Stimulated activated CD8-positive, alpha-beta memory T cell treated with anti-CD3 and anti-CD28 coated beads, Interleukin-7, amount 100 ng/mL, for 24 hours (primary cell): ENCODE data around the gene TIAM2.
A peak's percentile ranks its signal among the peaks of the same experiment; 100 is the strongest.
"Not testable (repeated sequence)": the region's sequence is repeated elsewhere in the genome, so short reads cannot be mapped to it uniquely, and the experiment has no call there.

Experiments used
- DNase-seq: peaks from one replicate; pipeline ENCODE4 v3.0.0-alpha.2; 2020; ENCODE audit warnings: low read depth

The TIAM2 gene

GRCh38 chr6:155196911-155197310 is 201.8 kb downstream of the TIAM2 start:
- no peak for DNase-seq

GRCh38 chr6:155197932-155198331 is 202.8 kb downstream of the TIAM2 start:
- DNase-seq: no peak

GRCh38 chr6:155200012-155200411 is 204.9 kb downstream of the TIAM2 start:
- no peak for DNase-seq

DNA sequence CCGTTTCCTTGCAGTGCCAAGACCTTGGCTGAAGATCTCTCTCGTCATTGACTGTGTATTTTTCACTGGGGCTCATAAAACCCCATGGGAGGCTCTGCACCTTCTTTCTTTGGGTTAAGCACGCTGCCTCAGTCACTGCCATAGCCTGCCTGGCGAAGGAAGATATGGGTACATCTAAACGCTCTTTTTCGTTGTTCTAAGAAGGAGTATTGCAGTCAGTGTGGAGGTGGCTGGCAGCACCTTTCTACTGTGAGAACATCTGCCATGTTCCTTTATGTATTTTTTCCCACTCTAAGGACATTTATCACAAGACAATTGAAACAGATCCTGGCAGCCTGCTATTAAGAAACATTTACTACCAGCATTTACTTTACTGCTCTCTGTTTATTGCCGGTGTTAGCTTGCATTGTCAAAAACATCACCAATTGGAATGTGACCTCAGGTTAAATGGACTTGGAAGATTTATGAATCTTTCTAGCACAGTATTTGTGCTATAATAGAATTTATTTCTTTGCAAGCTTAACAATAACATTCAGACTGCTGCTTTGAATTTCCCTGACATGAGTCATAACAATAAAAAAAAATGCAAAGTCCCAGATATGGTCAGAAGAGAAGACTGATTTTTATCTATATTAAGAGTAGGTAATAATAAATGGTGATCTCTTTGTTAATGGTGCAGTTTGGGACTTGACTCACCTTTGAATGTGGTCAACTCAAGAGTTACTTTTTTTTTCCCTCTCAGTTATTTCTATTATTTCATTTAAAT is 206.5 kb downstream of the TIAM2 start:
- DNase-seq: no peak

DNA sequence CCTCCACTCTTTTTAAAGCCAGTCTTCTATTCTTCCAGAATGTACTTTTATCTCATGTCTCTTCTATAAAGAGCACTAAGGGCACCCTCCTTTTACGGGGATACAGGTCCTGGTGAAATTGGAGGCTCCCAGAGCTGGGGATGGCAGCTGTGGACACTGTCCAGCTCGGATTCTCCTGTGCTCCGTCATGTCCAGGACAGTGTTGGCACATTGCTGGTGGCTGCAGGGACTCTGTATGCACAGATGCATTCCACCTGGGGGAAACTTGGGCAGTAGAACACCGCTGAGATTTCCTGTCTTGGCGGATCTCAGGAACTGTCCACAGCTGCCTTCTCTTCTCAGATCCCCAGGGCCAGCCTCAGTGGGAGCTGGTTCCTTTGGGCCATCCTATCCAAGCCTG is 212.1 kb downstream of the TIAM2 start:
- DNase-seq: no peak

DNA sequence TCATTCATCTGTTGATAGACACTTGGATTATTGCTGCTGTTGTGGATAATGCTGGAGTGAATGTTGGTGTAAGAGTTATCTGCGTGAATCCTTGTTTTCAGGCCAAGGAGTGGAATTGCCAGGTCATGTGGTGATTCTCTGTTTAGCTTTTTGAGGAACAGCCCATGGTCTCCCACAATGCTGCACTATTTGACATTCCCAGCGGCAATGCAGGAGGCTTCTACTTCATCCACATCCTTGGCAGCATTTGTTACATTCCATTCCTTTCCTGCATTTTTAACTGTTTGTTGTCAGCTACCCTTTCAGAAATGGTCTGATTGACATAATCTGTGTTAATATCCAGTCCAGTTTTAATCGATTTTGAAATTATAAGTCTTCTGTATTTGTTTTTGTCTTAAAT is 217.0 kb downstream of the TIAM2 start:
- DNase-seq: no peak

DNA sequence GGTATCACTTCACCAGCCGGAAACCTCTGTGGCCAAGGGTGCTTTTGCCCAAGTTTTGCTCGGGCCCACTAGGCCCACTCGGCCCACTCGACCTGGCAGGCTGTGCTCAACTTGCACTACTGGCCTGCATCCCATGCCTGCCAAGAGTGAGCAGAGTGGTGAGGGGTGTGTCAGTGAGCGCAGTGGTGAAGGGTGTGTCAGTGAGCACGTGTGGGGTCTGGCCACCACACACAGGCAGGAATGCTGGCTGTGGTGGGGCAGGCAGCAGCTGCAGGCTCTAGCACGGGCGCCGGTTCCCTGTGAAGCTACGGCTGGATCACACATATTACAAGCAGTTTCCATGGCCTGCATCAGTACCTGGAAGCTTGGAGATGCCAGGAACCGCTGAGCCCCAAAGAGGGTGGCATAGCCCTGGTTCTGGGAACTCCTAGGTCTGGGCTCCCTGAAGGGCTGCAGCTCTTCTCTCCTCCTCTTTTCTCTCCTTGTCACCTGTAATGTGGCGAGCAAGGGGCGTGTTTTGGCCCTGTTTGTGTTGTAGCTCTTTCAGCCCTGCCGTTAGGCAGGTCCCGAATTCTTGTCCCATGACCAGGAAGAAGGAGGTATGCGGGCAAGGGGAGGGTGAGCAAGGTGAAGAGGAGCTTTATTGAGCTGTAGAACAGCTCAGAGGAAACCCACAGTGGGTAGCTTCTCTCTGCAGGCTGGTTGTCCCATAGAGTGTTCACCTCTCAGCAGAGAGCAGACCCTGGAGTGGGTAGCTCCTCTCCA is 217.7 kb downstream of the TIAM2 start:
- no peak for DNase-seq

DNA sequence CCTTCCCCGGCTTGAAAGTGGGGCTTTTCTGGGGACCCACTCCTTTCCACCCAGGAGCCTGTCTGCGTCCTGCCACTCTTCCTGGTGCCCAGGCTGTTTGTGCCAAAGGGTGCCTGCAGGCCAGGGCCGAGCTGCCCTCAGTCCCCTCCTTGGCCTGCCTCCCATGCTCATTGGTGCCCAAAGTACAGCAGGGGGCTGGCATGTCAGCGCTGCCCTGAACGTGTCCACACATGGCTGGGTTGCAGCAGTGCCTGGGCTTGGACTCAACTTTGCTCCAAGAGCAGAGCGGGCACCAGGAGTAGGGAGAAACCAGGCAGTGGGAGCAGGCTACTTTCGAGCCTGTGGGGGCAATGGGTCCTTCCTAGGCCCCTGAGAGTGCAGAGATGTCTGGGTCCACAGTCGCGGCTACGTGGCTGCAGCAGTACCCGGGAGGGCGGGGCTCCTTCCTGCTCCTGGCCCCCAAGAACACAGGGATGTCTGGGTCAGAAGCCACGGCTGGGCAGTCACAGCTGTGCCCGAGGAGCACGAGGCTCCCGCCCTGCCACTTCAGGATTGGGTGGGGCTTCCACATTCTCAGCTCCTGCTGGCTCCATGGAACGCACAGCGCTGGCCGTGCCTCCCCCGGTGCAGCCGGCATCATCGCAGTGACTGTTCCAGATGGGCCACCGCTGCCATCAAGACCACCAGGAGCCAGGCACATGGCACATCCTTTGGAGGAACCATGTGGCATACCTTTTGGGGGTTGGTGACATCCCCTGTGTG is 218.7 kb downstream of the TIAM2 start:
- no peak for DNase-seq

GRCh38 chr6:155215906-155216305 is 220.8 kb downstream of the TIAM2 start:
- no peak for DNase-seq

DNA sequence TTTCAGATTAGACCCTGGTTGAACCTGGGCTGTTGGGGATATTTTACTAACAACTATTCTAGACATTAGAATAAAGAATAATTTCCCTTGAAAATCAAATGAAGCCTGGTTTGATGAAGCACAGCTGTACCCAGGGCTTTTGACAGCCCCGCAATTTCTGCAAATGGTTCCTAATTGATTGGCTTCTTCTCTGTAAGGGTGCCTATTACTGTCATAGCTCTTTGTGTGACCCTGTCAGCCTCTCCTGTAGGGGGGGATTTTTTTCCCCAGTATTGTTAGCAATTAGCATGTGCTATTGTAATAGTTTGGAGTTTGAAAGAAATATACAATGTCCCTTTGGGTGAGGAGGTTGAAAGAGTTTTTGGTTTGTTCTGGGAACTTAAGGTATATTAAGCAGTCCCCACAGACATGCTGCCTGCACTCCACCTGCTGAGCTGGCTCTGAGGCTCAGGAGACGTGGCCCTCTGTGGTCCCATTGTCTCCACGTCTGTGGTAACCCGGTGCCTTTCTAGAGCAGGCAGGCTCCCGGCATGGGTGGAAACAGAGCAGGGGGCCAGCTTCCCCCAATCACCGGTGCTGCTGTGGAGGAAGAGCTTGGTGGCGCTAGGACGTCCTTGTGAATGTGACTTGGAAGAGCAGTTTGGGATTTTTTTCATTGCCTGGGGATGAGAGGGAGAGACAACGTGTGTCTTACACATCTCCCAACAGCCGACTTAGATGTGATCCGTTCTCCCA is 221.4 kb downstream of the TIAM2 start:
- no peak for DNase-seq

GRCh38 chr6:155218711-155219110 is 223.6 kb downstream of the TIAM2 start:
- not testable (repeated sequence) for DNase-seq

DNA sequence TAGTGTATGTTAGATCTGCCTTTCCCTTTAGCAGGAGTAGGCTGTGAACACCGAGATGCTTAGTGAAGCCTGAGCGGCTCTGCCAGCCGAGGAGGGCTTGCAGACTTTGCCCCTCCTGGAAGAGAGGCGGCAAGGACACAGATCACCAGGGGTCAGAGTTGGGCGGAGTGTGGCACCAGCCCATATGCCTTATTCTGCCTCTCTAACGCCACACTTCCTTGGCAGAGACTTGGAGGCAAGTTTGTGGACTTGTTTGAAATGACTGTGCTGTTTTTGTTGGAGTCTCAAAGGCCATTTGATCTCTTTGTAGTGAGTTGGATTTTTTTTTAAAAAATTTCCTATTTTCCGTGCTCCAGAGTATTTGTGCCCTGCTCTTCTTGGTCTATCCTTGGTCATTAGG is 224.2 kb downstream of the TIAM2 start:
- no peak for DNase-seq

- no peak for DNase-seq
Observed at GRCh38 chr6:155219858-155220301, 224.8 kb downstream of the TIAM2 start.

GRCh38 chr6:155221086-155221485 is 226.0 kb downstream of the TIAM2 start:
- DNase-seq: no peak

DNA sequence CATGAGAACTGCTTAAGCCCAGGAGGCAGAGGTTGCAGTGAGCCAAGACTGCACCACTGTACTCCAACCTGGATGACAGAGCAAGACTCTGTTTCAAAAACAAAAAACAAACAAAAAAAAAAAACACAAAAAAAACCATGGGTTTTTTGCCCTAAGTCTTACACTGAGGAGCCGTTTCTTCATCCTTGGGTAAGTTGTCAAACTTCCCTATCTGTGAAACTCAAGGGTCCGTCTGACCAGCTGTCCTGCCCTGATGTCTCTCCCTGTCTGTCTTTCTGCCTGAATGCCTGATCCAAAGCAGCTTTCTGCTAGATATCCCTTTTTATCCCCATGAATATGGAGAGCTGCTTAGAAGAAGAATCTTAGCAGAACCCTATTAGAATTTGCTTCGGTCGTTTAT is 227.4 kb downstream of the TIAM2 start:
- no peak for DNase-seq

DNA sequence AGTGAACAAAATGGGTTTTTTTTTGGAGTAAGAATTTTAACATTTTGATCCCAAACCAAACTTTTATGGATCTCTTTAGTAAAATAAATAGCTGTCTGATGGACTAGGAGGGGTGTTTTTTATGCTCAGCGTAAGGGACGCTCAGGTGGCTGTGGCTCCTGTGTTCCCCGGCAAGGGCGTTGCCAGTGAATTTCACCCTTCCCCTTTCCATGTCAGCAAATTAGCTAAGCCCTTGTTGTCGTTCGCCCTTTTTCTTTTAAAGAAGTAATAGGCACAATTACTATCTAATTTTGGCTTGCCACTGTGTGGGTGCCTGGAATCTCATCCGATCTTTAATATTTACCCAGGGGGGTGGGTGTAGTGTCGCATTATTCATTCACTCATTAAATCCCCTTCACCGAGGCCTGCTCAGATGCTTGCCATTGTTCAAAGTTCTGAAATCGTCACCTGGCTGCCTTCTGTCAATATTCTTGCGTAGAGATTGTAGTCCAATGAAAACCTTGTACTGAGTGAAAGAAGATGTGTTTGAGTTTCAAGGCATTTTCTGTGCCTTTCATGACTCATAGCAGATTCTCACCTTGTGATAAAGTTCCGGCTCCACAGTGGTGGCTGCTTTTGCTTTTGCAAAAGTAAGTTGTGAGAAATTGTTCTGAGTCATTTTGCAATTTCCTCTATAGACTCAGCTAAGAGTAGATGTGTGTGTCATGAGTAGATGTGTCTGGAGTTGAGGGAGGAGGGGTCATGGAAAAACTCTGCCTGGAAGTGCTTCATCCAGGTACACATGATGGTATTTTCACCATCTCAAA is 228.7 kb downstream of the TIAM2 start:
- peak; percentile 15 for DNase-seq

- no peak for DNase-seq
Observed at GRCh38 chr6:155224618-155225017, 229.5 kb downstream of the TIAM2 start.

DNA sequence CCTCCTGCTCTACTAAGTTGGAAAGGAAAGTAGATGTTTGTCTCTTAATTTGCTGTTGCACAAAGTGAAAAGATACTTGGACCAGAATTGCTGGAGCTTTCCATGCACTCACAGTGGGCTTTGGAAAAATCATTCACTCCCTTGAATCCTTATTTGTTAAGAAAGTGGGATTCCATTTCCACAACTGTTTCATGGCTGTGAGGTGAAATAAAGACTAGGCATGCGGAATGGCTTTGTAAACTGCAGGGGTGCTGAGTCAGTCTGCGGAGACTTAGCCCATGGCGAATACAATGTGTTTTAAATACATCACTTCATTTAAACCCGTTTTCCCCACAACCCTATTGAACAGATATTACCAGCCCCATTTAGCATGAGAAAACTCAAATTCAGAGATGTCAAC is 231.9 kb downstream of the TIAM2 start:
- no peak for DNase-seq

DNA sequence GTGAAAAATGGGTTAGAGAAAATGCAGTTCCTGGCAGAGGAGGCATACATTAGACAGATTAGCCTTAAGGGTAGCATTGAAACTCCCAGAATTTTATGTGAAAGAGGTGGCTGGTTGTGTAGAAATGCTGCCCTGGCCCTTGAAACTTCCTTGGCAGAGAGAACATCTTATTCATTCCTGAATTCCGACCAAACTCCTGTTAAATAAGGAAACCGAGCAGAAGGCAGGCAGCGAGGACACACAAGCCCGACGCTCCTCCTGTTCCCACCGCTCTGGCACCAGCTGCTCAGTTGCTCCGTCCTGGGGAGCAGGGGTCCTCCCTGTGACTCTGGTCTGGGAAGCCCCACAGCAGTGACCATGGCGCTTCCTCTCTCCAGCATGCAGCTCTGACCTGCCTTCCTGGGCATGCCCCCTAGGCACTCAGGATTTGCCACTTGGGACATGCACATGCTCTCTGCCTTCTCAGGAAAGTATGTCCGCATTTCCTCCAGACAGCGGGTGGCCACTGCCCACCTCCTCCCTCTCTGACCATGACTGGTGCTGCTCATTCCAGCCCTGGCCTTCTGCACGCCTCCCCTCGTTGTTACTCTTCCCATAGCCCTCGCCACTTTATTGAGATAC is 233.5 kb downstream of the TIAM2 start:
- no peak for DNase-seq

- not testable (repeated sequence) for DNase-seq
Observed at GRCh38 chr6:155230975-155231374, 235.9 kb downstream of the TIAM2 start.

GRCh38 chr6:155232848-155233247 is 237.7 kb downstream of the TIAM2 start:
- DNase-seq: no peak
